ENCODE data around the gene PRR12. TPM values are rescaled to one million over a fixed set of nuclear protein-coding genes. Genes with fewer than 3 reads are reported as not detected.

PRR12 gene
- total and polyA plus RNA-seq, 2 donors (not counting 3 experiments of a cell fraction or from before 2014, with no cell fraction given) = 1.9 to 37.0 TPM

GRCh38 chr19:49566302-49566701 lies 24.7 kb upstream of the PRR12 start:
- no peaks in the 10 kb centered on the region for H3K4me1 ChIP-seq (ENCODE audit: control insufficient read depth, extremely low read depth, insufficient read depth, low read length)
- FAIRE-seq (no peak), DNase-seq (ENCODE audit: low read depth, low spot score) (no peak)
- TF ChIP-seq MYC (IDR thresholded peaks at IDR 0.05; ENCODE audit: low read depth, low read length) = no peak
- no peak for TF ChIP-seq FOS (IDR thresholded peaks at IDR 0.05; ENCODE audit: borderline replicate concordance, insufficient read depth, low read length)
- no peak for TF ChIP-seq JUN (IDR thresholded peaks at IDR 0.05; ENCODE audit: borderline replicate concordance, insufficient read depth, insufficient read length, low read depth)
- no peak for TF ChIP-seq MAX (IDR thresholded peaks at IDR 0.05; ENCODE audit: insufficient read depth, insufficient read length)
- TF ChIP-seq POLR2A (IDR thresholded peaks at IDR 0.05; ENCODE audit: low read depth, low read length) = no peak
- no peak for TF ChIP-seq EZH2 (IDR thresholded peaks at IDR 0.05; ENCODE audit: borderline replicate concordance, low read depth, low read length, severe bottlenecking)
- no peak for TF ChIP-seq POLR2AphosphoS5 (IDR thresholded peaks at IDR 0.05; ENCODE audit: insufficient read depth, low read depth, low read length)
- no peak for TF ChIP-seq GATA2 (IDR thresholded peaks at IDR 0.05; ENCODE audit: insufficient read depth, insufficient read length, low read depth, low read length)
- no peak for TF ChIP-seq CTCF (IDR thresholded peaks at IDR 0.05; ENCODE audit: extremely low read depth in 1 of 2, insufficient read depth in 1 of 2, low read depth in 1 of 2, low read length in 2 of 2)
- dilution Hi-C loops (cut with MboI; ENCODE audit: extremely low pct_ligation_motif_present, low sequenced_read_pairs) (no loop called here), intact Hi-C loops (cut with micrococcal nuclease) (no loop called here)
- H3K9ac ChIP-seq (replicated peaks; ENCODE audit: extremely low read depth, insufficient read depth, low read length) = no peak overlapping the region
- H3K27ac ChIP-seq (ENCODE audit: insufficient read depth, low read depth, low read length) = no peak overlapping the region
- H3K9me3 ChIP-seq (replicated peaks; ENCODE audit: control insufficient read depth, insufficient read depth, low read length) = no peaks in the 10 kb centered on the region
- POLR2A ChIA-PET = no interaction called here
- no peak overlapping the region for H3K4me2 ChIP-seq (ENCODE audit: insufficient read depth, low read length)
- no peaks in the 10 kb centered on the region for H4K20me1 ChIP-seq (replicated peaks; ENCODE audit: control insufficient read depth, extremely low read depth, insufficient read depth, low read length)
- CTCF ChIA-PET = interaction anchor here (1.0 to 1.6 kb wide), 2 partner anchors 20 to 60 kb away, joined by 4 read pairs; no protein-coding TSS in a partner anchor
- no peak overlapping the region for H2AFZ ChIP-seq (ENCODE audit: low read depth, low read length)
- no peaks in the 10 kb centered on the region for H3K27me3 ChIP-seq (ENCODE audit: control insufficient read depth in 2 of 2, insufficient read depth in 2 of 2, low read length in 2 of 2)
- BruUV-seq (replicated peaks) = no TSS peak
- H3K4me3 ChIP-seq (replicated peaks in 1 of 3; ENCODE audit: insufficient read depth in 1 of 3, low read depth in 1 of 3, low read length in 3 of 3) = no peak overlapping the region
- H3K36me3 ChIP-seq (ENCODE audit: control insufficient read depth in 2 of 2, extremely low read depth in 1 of 2, insufficient read depth in 2 of 2, low read length in 2 of 2) = no peaks in the 10 kb centered on the region
- peaks cover 51% of the 10 kb centered on the region for H3K79me2 ChIP-seq (ENCODE audit: control insufficient read depth, insufficient read depth, low read length)
- H3K9me1 ChIP-seq (replicated peaks; ENCODE audit: control insufficient read depth, extremely low read depth, insufficient read depth, low read length) = no peaks in the 10 kb centered on the region
